Measurements from ENCODE around the gene SREBF1.

Gene SREBF1

DNA sequence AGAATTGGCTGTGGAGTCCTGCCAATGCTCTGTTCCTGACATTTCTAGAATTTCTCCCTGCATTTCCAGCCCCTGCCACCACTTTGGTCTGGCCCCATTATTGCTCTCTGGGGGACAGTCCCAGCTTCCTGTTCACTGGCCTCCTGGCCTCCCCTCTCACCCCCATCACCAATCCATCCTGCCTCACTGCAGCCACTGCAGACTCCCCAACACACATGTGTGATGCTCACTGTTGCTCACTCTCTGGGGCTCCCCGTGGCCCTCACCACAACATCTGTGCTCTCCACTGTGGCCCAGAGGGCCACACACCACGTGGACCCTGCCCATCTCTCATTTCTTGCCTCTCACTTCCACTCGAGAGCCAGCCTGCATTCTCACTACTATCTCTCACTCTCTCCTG is 64.6 kb downstream of the SREBF1 start:
- no peak for DNase-seq

DNA sequence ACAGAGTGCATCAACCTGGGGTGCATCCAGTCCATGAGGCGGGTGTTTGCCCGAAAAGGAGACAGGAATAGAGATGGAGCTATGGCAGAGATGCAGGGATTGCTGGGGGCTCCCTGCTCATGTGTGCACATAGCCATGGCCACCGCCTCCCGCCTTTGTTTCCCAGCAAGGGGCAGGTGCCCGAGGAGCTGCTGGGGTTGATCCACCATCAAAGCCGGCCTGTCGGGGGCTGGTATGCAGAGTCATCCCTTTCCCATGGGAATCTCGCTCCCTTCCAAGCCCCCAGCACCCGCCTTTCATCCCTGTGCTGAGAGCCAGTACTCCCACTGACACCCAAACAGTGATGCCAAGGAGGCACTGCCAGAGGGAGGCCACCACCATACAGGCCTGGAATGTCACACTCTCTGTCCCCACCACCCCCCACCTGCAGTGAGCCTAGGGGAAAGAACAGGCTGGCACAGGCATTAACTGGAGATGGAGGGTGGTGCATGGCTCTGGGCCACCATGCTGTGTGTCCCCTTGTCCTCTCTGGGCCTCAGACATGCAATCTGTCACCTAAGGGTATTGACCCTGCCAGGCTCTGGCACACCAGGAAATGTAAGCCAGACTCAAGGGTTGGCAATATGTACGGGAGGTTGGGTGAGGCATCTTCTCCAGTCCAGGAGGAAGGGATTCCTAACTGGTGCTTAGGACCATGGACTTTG is 65.1 kb downstream of the SREBF1 start:
- DNase-seq: no peak

GRCh38 chr17:17770632-17771044 is 66.1 kb downstream of the SREBF1 start:
- DNase-seq: no peak

GRCh38 chr17:17769869-17770631 is 66.7 kb downstream of the SREBF1 start:
- DNase-seq: no peak

DNA sequence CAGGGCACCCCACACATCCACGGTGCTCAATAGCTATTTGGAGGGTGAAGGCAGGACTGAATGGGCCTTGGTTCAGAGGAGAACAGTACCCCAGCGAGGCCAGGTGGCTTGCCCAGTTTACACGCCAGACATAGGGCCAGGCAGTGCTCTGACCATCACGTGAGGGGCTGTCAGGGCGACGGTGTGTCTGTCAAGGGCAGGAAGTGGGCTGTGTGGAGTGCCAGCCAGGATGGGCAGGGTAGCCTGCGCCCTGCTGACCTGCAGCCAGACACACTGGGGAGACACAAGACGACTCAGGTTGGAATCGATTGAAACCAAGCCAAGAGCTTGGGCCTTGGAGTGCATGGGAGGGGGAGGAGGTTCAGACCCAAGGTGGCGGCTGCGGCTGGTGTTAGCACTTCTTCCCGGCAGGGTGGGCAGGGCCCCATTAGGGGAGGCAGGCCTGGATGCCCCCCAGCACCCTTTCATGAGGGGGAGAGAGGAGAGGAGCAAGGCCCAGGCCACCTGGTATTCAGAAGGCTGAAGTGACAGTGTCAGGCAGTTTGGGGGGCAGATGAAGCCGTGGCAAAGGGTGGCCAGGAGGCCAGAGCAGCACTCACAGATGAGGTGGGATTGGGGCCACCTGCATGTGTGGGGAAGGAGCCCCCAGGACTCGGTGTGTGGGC is 68.2 kb downstream of the SREBF1 start:
- DNase-seq: no peak

- no peak for DNase-seq
These were observed 68.8 kb downstream of the SREBF1 start for GRCh38 chr17:17767887-17768418.

DNA sequence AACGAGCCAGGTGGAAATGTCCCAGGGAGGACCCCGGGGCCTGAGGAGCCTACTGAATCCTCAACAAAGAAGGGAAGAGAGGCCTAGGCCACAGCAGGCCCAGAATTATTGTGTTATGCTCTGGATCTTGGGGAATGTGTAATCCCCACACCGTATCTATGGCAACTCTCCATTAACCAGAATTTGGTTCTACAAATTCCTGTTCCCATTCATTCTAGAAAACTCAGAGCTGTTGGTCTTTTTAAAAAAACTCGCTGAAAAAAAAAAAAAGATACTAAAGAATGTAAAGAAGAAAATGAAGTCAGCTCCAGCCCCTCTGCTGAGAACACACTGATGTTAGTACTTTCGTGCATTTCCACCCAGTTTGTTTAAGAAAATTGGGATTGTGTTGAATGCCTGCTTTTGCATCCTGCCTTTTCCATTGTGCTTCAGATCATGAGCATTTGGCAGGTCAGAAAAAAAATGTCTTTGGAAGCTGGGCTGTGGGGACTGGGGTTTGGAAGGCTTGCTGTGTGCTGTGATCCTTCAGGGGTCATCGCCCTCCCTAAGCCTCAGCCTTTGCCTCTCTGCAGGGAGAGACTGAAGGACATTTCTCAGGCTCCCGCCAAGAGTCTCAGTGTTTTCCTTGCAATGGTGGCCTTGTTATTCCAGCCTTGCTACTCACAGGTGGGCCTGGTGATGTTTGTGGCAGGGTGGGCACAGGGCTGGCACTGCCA is 69.5 kb downstream of the SREBF1 start:
- no peak for DNase-seq

DNA sequence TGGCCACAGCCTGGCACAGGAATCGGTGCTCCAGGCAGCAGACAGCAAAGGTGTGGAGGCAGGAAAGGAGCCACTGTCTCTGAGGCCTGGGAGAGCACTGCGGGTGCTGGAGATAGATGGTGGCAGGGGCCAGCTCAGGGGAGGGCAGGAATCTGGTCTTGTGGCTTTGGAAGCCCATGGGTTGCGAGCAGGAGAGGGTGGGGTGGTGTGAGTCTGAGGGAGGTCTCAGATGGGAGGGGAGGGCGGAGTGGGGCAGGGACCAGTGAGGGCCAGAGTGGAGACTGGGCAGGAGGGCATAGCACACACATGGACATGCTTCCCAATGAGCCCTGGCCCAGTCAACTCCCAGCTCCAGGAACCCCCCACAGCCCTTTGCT is 70.1 kb downstream of the SREBF1 start:
- no peak for DNase-seq

- no peak for DNase-seq
These were observed 70.6 kb downstream of the SREBF1 start for GRCh38 chr17:17766077-17766743.

DNA sequence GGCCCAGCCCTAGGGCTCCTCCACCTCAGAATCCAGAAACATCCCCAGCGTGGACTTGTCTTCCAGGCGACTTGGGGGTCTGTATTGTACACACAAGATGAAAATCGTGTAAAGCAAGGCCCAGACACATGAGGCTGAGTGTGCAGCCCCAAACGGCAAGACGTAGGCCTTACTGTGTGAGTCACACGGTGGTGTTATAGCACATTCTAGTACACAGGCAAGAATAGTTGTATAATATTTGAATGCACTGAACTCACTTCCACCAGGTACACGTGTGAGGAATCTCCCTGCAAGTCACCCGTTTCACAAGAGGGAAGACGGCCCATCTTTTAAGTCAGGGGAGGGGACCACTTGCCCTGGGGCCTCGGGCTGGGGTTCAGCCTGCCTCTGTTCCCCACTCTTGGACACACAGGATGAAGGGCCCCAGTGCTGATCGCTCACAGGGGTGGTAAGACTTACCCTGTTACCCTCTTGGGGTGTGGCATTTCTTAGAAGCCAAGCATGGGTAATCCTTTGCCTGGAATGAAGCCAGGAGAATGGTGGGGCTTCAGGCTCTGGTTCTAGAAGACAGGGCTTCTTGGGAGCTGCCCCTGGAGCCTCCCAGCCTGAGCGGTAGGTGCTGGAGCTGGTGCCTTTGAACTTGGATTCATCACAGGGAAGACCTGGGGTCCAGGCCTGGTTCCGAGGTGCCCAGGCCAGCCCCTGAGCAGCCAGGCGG is 71.3 kb downstream of the SREBF1 start:
- DNase-seq: no peak

DNA sequence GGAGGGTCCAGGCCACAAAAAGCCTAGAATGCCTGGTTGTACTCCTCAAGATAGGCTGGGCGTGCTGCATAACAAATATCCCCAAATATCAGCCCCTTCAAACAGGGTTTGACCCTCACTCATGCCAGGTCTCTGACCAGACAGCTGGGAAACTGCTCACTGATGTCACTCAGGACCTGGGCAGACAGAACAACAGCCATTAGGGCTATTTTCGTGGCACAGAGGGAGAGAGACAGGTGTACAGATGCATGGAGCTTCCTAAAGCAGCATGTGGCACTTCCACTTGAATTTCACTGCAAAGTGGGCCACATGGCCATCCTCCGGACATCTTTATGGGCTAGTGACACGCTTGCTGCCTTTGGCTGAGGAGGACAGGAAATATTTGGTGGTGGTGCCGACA is 73.1 kb downstream of the SREBF1 start:
- DNase-seq: no peak

DNA sequence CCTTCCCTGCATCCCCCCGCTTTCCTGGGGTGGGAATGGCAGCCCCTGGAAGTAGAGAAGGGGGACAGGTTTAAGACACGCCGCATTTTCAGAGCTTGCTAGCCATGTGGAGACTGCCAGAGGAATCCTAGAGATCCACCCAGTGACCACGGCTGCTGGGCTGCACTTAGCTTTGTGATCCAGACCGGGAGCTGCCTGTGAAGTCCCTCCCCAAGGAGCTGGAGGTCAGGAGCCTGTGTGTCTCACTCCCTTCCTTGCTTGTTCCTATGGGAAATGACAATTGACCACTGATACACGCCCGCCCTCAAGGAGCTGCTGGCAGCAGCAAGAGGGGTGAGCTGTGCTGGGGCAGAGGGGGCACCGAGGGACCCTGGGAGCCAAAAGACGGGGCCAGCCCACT is 73.7 kb downstream of the SREBF1 start:
- DNase-seq: no peak

DNA sequence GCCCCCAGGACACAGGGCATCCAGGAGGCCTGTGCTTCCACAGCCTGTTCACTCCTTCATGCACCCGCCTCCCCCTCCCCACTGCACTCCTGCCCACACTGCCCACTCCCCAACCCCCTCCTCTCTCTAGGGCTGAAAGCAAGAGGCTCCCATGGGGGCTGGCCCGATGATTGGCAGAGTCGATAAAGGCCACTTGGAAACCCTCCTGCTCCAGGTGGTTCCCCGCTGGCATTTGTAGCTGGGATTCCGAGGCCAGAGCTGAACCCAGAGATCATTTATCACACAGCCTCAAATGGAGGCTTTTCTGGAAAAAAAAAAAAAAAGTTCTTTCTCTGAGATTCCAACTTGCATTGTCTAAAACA is 74.1 kb downstream of the SREBF1 start:
- no peak for DNase-seq

Measured in NCI-H187 treated with DMSO at 0.1 percent for 48 hours (cell line).